Measurements from ENCODE around the gene DUSP9.

Gene DUSP9

DNA sequence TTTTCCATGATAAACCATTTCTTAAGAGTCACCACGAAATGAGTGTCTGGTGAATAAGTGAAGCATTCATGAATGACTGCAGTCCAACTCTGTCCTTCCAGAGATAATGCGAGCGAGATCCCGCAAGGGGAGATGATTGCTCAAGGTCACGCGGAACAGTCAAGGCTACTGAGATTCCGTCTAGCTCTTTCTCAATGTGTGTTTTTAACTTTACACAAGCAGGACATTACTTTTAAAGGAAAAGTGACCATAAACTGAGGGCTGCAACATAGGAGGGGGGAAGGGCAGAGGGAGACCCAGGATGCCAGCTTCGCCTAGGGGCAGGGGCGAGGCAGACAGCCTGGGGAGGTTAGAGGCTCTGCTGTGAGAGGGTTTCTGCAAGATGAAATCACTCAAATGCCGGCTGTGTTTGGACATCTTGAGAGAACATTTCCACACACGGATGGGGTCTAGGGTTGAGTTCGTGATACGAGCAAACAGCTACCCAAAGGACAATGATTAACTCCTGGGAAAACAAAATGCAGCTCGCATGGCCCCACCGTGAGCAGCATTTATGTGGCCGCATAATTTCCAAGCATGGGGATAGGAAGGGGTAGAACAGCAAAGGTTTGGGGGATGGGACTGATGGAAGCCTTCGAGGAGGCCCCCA, 24.2 kb upstream of the DUSP9 start:
- DNase-seq, result no peak

DNA sequence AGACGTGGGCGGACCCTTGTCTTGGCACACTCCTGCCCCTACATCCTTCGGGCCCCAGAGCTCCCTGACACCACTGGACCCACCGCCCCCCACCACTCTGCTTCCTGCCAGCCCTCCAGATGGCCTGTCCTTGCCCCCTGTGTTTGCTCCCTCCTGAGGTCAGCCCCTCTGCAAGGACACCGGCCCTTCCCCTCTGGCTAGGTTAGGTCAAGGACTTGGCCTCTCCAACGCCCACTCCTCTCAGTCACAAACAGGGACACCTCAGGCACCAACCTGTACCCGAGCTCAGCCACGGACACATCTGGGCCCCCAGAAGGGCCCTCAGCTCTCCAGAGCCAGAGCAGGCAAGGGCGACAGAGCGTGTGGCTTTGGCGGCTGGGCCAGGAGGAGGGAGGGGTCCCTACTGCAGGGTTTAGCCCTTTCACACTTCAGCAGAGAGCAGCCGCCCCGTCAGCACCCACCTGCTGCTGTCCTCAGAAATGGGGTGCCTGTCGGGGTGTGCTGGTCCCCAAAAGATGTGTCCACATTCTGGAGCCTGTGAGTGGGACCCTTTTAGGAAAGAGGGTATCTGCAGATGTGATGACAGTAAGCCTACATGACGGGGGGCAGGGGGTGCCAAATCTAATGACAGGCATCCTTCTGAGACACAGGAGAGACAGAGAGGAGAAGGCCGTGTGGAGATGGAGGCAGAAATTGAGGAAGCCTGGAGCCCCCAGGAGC, 23.5 kb upstream of the DUSP9 start:
- no peak for DNase-seq

GRCh38 chrX:153624196-153625091, 22.6 kb upstream of the DUSP9 start:
- no peak for DNase-seq

DNA sequence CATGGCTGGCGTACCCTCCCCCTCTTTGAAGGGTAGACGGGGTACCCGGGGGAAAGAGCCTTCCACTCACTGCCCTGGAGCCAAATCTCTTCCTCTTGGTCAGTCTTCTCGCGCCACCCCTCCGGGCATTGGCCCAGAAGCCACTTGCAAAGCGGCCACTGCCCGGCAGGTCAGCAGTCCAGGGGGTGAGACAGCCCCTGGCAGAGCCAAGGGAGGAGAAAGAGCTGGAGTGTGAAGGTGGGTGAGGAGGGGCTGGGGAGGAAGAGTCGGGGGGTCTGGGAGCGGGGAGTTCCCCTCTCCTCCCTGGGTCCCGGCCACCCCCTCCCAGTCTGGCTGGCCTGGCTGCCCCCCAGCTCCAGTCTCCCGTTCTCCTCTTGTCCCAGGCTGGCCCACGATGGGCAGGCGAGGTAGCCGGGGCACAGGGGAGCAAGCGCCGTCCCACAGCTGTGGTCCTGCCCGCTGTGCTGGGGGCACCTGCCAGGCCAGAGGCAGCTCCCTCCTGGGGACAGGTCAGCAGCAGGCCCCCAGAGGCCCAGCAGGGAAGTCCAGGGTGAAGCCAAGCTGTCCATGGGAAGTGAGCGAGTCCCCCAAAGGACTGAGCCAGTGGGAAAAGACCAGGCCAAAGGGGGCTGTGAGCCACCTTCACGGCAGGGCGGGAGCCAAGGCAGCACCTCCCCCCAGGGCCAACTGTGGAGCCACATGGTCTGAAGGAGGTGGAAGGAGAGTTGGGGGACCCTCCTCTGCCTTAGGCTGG, 21.6 kb upstream of the DUSP9 start:
- DNase-seq, result no peak

GRCh38 chrX:153626025-153626633, 20.9 kb upstream of the DUSP9 start:
- no peak for DNase-seq

DNA sequence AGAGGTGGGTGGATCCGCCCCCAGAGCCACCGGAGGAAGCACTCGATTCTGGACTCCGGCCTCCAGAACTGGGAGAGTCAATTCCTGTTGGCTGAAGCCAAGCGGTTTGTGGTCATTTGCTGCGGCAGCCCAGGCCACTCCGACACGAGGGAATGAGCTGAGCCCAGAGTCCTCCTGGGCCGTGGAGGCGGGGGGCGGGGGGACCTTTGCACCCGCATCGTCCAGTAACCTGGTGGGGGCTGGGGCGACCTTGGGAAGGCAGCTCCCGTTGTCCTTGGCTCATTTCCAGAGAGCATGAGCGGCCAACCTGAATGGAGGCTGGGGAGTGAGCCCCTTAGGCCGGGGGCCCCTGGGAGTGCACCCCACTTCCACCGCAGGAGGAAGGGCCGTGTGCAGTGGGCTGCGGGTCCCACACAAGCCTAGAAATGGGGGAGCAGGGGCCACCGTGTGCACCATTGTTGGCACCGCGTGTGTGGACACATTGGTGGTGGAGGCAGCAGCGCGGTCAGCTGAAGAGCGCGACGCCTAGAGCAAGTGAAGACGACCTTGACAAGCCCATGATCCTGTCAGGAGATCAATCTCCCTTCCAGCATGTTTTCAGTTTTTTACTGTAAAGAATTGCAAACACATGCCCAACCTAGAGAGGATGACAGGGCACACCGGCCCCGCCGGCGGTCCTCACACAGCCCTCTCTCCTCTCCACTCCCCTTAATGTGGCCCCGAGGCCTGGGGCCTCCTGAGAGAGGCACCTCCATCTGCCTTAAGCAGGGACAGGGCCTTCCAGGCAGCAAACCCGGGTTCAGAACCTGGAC, 19.9 kb upstream of the DUSP9 start:
- DNase-seq, result no peak

GRCh38 chrX:153627675-153628111, 19.3 kb upstream of the DUSP9 start:
- DNase-seq, result no peak

- no peak for DNase-seq
Observed at GRCh38 chrX:153628129-153628528, 18.9 kb upstream of the DUSP9 start.

DNA sequence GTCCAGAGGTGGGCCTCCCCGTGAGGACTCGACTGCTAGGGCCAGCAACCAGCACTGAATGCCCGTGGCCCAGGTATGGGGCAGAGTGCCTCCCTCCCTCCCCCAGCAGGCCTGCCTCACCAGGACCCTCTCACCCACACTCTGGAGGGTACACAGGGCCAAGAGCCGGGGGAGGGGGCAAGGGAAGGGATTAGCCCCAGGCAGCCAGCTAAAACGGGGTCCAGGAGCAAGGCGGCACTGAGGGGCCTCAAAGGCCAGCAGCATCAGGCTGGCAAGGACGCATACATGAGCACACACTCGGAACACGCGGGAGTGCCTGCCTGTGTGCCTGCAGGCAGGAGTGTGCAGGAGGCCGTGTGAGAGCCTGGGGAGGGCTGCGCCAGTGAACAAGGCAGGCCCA, 18.3 kb upstream of the DUSP9 start:
- DNase-seq, result no peak

DNA sequence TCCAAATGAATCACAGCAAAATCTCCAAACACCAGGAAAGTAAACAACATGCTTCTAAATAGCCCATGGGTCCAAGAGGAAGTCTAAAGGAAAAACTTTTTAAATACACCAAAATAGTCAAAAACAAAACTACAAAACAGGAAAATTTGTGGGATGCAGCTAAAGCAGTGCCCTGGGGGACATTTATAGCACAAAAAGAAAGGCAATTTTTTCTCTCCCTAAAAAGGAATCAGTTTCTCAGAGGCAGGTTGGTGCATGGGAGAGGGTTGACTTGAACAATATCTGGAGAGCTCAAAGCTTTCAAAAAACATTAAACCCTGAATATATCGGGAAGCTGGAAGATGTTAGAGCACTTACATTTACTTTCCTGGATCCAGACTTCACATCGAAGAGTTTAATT, 15.7 kb upstream of the DUSP9 start:
- DNase-seq, result no peak

GRCh38 chrX:153631907-153632594, 15.0 kb upstream of the DUSP9 start:
- no peak for DNase-seq

GRCh38 chrX:153632595-153632946, 14.4 kb upstream of the DUSP9 start:
- no peak for DNase-seq

DNA sequence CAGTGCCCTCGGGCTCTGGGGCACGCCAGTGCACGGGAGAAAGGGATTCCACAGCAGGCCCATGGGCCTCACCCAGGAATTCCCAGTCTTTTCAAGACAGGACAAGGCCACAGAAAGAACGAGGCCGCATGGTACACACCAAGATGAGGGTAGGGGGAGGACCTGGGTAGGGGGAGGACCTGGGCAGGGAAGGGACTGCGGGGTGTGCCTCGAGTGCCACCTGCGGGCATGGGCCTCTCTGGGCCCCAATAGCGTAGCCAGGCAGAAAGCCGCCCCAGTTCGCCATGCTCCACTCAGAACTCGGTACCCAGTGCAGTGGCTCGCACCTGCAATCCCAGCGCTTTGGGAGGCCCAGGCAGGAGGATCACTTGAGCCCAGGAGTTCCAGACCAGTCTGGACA, 14.0 kb upstream of the DUSP9 start:
- no peak for DNase-seq

DNA sequence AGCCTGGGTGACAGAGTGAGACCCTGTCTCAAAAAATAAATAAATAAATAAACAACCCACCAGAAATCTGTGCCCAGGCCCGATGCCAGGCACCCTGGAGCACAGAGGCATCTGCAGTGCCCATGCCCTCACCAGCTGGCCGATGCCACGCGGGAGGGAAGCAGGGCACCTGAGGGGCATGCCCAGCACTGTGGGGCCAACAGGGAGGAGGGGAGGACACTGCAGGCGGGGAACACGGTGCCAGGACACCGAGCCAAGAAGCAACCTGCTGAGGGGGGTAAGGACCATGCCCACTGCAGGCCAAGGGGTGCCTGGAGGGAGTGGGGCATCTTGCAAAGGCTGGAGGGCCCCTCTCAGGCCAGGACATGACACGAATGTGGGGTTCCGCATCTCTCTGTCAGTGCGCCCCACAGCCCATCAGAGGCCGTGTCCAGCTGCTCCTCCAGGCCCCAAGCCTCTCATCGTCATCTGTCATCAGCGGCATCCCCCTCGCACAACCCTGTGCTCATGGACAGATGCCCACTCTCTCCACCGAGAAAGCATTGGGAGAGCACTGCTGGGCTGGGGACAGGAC, 13.3 kb upstream of the DUSP9 start:
- DNase-seq, result no peak

- DNase-seq, result no peak
Observed at GRCh38 chrX:153634236-153634635, 12.8 kb upstream of the DUSP9 start.

GRCh38 chrX:153634832-153635231, 12.2 kb upstream of the DUSP9 start:
- DNase-seq, result no peak

DNA sequence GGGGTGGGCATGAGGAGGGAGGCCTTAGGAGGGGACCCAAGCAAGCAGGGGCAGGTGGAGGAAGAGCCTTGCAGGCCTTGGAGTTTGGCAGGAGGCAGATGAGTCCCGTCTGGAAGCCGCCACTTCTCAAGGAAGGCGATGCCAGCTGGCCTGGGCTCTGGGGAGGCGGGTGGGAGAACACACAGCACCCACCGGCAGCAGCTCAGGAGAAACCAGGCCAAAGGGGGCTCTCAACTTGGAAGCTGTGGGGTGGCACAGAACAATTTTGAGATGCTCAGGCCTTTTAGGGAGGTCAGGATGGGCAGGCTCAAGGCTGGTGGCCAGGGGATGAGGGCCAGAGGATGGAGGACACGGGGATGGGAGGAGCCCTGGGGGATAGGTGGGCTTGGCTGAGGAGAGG, 11.6 kb upstream of the DUSP9 start:
- DNase-seq, result no peak

DNA sequence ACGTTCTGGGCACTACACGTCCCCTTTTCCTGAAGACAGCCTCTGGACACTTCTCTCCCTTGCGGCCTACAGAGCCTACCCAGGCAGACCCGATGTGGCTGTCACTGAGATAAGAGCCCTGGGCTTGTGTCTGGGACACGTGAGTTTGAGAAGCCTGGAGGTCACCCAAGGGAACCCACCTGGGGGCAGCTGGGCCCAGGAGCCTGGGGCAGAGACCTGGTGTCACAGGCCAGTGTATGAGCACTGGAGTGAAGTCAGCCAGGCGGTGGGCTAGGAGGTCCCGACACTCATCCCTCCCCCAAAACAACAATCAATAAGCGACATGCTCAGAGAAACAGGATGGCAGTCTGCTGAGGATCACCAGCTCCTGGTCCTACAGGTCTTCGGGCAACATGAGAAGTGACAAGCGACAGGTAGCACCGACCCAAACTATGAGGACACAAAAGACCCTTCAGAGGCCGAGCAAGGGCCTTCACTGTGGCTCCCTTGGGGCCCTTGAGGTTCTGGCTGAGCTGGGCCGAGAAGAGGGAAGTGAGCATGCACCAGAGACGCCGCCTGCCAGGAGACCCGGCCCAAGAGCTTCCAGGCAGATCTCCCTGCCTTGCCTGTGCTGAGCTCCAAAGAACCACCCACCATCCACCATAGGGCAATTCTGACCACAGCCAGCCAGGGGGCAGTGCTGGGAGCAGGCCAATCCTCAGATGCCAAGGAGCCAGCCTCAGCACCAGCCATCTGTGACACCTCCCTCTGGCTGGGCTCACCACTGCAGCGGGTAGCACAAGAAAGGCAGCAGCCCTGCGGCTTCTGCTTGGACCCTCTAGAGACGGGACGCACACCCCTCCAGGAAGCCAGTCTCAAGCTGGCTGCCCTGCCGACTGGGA, 11.0 kb upstream of the DUSP9 start:
- no peak for DNase-seq

GRCh38 chrX:153636716-153637115, 10.3 kb upstream of the DUSP9 start:
- no peak for DNase-seq

All from NCI-H2029 (cell line).